ENCODE data around the gene GNG4.
"Not testable (repeated sequence)": the region's sequence is repeated elsewhere in the genome, so short reads cannot be mapped to it uniquely, and the experiment has no call there.

GNG4 gene

DNA sequence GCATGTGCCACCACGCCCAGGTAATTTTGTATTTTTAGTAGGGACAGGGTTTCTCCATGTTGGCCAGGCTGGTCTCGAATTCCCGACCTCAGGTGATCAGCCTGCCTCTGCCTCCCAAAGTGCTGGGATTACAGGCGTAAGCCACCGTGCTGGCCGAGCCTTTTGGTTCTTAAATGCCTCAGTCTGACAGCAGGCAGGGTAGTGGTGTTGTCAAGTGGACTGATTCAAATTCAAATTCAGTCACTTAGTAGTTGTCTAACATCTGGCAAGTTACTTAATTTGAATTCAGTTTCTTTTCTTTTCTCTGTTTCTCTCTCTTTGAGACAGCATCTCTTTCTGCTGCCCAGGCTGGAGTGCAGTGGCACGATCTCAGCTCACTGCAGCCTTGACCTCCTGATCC is 106.7 kb downstream of the GNG4 start:
- not testable (repeated sequence) for H3K9me3 ChIP-seq (ENCODE audit: control insufficient read depth, insufficient read depth, low read length); H3K4me3 ChIP-seq (ENCODE audit: low read depth, low read length); H3K36me3 ChIP-seq (ENCODE audit: control insufficient read depth, insufficient read depth, low read length); H3K4me1 ChIP-seq (ENCODE audit: control insufficient read depth, insufficient read depth, low read length); H3K27me3 ChIP-seq (ENCODE audit: control insufficient read depth, insufficient read depth, low read length); H3K9ac ChIP-seq (ENCODE audit: low read depth, low read length)

DNA sequence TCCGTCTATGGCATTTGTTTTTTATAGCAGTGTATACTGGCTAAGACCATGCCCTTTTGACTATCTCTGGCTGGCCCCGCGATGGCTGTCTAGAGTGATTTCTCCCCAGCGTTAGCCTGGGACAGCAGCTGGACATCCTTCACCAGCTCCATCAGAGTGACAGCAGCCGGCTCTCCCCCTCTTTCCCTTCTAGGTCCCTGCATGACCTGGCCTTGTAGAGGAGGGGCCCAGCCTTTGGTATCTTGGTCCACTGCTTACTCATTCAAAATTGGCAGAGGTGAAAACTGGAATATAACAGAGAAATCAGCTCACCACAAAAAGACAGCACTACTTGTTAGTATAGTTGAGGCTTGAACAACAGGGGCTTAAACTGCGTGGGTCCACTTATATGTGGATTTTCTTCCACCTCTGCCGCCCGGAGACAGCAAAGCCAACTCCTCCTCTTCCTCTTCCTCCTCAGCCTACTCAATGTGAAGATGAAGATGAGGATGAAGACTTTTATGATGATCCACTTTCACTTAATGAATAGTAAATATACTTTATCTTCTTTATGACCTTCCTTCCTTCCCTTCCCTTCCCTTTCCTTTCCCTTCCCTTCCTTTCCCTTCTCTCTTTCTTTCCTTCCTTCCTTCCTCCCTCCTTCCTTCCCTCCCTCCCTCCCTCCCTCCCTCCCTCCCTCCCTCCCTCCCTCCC is 116.0 kb downstream of the GNG4 start:
- Histone ChIP-seq H3K4me3 (ENCODE audit: low read depth, low read length) (no peak overlapping the region), H3K27me3 (ENCODE audit: control insufficient read depth, insufficient read depth, low read length) (no peaks in the 10 kb centered on the region), H3K9ac (ENCODE audit: low read depth, low read length) (no peak overlapping the region), H3K36me3 (ENCODE audit: control insufficient read depth, insufficient read depth, low read length) (no peaks in the 10 kb centered on the region), H3K4me1 (ENCODE audit: control insufficient read depth, insufficient read depth, low read length) (no peaks in the 10 kb centered on the region), H3K9me3 (ENCODE audit: control insufficient read depth, insufficient read depth, low read length) (no peaks in the 10 kb centered on the region)

DNA sequence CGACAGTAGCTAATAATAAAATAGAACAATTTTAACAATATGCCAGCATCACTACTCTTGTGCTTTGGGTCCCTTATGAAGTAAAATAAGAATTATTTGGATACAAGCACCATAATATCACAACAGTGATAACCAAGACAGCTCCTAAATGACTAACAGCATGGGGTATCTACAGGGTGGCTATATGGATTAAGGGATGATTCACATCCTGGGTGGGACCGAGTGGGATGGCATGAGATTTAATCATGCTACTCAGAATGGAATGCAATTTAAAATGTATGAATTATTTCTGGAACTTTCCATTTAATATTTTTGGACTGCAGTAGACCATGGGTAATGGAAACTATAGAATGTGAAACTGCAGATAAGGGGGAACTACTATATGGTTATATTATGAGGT is 117.2 kb downstream of the GNG4 start:
- H3K27me3 ChIP-seq (ENCODE audit: control insufficient read depth, insufficient read depth, low read length): no peaks in the 10 kb centered on the region
- no peaks in the 10 kb centered on the region for H3K9me3 ChIP-seq (ENCODE audit: control insufficient read depth, insufficient read depth, low read length)
- H3K36me3 ChIP-seq (ENCODE audit: control insufficient read depth, insufficient read depth, low read length): no peaks in the 10 kb centered on the region
- H3K4me3 ChIP-seq (ENCODE audit: low read depth, low read length): no peak overlapping the region
- H3K9ac ChIP-seq (ENCODE audit: low read depth, low read length): no peak overlapping the region
- no peaks in the 10 kb centered on the region for H3K4me1 ChIP-seq (ENCODE audit: control insufficient read depth, insufficient read depth, low read length)

DNA sequence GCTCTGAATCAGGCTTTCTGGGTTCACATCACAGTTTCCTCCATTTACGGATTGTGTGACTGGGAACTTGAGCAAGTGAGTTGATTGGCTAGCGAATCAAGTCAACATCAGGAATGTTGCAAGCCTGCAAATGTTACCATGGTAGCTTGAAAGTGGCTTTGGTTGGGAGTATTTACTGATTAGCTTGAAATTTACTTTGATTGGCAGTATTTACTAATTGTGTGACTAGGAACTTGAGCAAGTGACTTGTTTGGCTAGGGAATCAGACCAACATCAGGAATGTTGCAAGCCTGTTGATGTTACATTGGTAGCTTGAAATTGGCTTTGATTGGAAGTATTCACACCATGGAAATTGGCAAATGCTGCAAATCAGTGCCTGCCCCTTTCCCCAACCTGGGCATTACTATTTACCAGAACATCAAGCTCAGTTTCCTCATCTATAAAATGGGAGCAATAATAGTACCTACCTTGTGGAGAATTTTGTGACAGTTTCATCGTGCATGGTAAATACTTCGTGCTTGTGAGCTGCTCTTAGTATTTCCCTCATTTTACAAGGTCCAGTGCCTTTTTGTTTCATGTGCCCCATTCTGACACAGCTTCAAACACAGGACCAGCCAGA is 122.3 kb downstream of the GNG4 start:
- Histone ChIP-seq H3K27me3 (ENCODE audit: control insufficient read depth, insufficient read depth, low read length) (no peaks in the 10 kb centered on the region), H3K36me3 (ENCODE audit: control insufficient read depth, insufficient read depth, low read length) (no peaks in the 10 kb centered on the region), H3K4me1 (ENCODE audit: control insufficient read depth, insufficient read depth, low read length) (no peaks in the 10 kb centered on the region), H3K9ac (ENCODE audit: low read depth, low read length) (no peak overlapping the region), H3K4me3 (ENCODE audit: low read depth, low read length) (no peak overlapping the region), H3K9me3 (ENCODE audit: control insufficient read depth, insufficient read depth, low read length) (no peaks in the 10 kb centered on the region)

DNA sequence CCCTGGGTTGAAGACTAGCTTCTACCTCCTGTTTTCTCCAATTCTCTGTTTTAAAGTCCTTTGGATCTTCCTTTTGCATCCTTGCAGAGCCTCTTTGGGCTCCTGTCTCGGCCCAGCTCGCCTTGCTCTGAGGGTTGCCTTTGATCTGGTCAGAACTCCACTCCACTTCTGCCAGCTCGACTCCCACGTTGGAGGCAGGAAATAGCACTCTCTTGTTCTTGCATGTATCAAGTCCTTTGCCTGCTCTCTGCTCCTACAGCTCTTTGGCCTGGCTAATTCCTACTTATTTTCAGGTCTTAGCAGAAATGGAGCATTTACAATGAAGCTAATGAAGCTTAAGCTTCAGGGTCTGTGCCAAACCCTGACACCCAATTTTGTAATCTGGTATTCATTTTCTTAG is 124.3 kb downstream of the GNG4 start:
- Histone ChIP-seq H3K9me3 (ENCODE audit: control insufficient read depth, insufficient read depth, low read length) (no peaks in the 10 kb centered on the region), H3K4me3 (ENCODE audit: low read depth, low read length) (no peak overlapping the region), H3K4me1 (ENCODE audit: control insufficient read depth, insufficient read depth, low read length) (no peaks in the 10 kb centered on the region), H3K9ac (ENCODE audit: low read depth, low read length) (no peak overlapping the region), H3K36me3 (ENCODE audit: control insufficient read depth, insufficient read depth, low read length) (no peaks in the 10 kb centered on the region), H3K27me3 (ENCODE audit: control insufficient read depth, insufficient read depth, low read length) (no peaks in the 10 kb centered on the region)

DNA sequence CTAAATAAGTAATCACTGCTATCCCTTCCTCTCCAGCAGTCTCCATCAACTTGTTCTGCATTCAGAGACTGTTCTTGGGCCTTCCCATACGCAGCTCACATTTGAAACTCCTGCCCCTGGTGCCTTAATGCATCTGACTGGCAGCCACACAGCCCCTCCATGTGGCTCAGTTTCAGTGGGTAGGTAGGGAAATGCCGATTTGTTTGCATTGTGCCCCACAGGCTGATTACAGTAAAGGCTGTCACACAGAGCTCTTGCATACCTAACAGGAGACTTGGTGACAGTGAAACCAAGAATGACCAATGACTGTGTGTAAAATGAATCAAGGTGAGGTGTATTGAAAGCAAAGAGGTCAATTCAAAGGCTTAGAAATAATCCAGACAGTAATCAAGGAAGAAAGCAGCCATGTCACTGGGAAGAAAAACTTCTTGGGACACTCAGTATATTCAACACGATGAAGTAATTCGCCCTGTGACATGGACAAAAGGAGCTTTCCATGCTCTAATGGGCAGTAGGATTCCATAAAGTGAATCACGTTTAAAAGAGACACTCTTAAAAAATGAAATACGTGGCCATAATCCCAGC is 132.6 kb downstream of the GNG4 start:
- Histone ChIP-seq H3K4me3 (ENCODE audit: low read depth, low read length) (no peak overlapping the region), H3K27me3 (ENCODE audit: control insufficient read depth, insufficient read depth, low read length) (no peaks in the 10 kb centered on the region), H3K4me1 (ENCODE audit: control insufficient read depth, insufficient read depth, low read length) (no peaks in the 10 kb centered on the region), H3K9ac (ENCODE audit: low read depth, low read length) (no peak overlapping the region), H3K9me3 (ENCODE audit: control insufficient read depth, insufficient read depth, low read length) (no peaks in the 10 kb centered on the region), H3K36me3 (ENCODE audit: control insufficient read depth, insufficient read depth, low read length) (no peaks in the 10 kb centered on the region)

DNA sequence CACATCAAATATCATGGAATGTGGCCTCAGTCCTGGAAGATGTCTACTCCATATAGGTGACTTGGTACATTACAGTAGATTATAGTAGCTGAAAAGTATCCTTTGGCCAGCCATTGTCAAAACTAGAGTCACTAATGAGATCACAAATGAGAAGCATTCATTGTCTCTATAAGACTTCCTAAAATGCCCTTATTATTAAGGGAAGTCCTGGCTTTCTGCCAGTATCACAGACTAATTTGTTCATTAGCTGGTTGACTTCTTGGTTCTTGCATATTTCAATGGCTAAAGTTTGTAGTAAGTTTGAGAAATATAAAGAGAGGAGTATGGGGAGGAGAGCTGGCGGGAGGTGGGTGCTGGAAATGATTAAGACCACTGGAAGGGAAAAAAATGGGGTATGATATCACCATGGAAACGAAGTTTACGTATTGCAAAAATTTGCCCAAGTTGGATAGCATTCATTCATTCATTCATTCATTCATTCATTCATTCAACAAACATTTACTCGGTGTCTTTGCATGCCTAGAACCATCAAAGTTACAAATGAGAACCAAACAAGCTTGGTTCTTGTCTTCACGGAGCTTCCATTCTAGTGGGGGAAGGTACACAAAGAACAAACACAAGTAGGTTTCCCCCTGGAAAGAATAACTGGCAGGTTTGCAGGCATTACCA is 133.6 kb downstream of the GNG4 start:
- Histone ChIP-seq H3K4me1 (ENCODE audit: control insufficient read depth, insufficient read depth, low read length) (no peaks in the 10 kb centered on the region), H3K36me3 (ENCODE audit: control insufficient read depth, insufficient read depth, low read length) (no peaks in the 10 kb centered on the region), H3K27me3 (ENCODE audit: control insufficient read depth, insufficient read depth, low read length) (no peaks in the 10 kb centered on the region), H3K9ac (ENCODE audit: low read depth, low read length) (no peak overlapping the region), H3K4me3 (ENCODE audit: low read depth, low read length) (no peak overlapping the region), H3K9me3 (ENCODE audit: control insufficient read depth, insufficient read depth, low read length) (no peaks in the 10 kb centered on the region)

DNA sequence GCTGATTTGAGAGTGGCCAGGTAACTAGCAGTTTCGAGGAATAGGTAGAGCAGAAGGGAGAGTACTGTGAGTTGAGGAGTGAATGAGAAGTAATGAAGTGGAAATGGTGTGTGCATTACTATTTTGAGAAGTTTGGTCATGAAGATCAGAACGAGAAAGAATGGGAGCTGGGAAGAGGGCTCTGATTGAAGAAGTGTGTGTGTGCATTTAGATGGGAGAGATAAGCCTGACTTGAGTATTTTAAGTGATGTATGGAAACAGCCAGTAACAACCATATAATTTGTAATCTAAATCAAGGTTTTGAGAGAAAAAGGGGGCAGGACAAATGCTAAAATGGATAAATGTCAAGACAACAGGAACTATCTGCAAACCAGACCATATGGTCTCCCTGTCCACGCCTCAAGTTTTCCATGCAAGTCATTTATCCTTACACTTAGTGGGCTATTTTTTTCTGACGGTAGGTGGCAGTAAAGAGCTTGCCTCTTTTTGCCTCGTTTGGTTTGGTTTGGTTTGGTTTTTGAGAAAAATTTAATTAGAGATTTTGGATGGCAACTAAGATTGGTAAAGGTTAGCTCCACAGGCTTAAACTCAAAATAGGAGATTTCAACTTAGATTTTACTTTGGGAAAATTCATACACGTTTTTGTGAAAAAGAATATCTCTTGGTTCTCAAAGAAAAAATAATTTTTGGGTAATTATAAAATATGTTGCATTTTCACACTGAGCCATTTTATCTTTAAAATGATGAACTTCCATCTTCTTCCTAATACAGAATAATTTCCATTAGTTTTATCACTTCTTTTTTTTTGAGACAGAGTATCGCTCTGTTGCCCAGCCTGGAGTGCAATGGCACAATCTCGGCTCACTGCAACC is 135.9 kb downstream of the GNG4 start:
- no peaks in the 10 kb centered on the region for H3K27me3 ChIP-seq (ENCODE audit: control insufficient read depth, insufficient read depth, low read length)
- H3K9me3 ChIP-seq (ENCODE audit: control insufficient read depth, insufficient read depth, low read length): no peaks in the 10 kb centered on the region
- no peak overlapping the region for H3K9ac ChIP-seq (ENCODE audit: low read depth, low read length)
- H3K4me1 ChIP-seq (ENCODE audit: control insufficient read depth, insufficient read depth, low read length): no peaks in the 10 kb centered on the region
- H3K4me3 ChIP-seq (ENCODE audit: low read depth, low read length): no peak overlapping the region
- no peaks in the 10 kb centered on the region for H3K36me3 ChIP-seq (ENCODE audit: control insufficient read depth, insufficient read depth, low read length)

DNA sequence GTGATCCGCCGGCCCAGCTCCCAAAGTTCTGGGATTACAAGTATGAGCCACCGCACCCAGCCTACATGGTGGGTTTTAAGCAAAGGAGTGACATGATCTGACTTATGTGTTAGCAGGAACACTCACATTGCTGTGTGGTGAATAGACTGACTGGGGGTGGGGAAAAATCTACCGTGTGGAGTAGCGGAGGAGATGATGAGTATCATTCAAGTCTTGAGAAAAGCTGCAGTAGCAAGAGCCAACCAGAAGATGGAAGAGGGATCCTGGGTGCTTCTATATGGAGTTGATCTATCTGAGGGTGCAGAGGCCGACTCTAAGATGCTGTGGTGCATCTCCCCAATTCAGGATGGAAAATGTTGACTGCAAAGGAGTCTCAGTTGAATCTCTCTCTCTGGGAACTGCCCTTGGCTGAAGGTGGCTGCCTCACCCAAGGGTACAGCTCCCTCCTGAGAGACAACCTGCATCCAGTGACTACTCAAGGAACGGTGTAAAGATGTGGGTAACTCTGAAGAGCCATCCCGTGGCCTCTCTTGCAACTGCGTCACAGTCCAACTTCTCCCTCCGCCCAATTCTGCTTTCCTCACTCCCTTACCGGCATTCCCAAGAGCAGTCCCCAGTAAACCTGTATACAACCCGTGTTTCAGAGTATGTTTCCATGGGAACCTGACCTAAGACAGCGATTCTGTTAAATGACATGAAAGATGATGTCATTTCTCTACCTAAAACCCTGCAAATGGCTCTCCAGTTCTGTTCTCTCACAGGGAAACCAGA is 137.9 kb downstream of the GNG4 start:
- Histone ChIP-seq H3K27me3 (ENCODE audit: control insufficient read depth, insufficient read depth, low read length) (no peaks in the 10 kb centered on the region), H3K4me1 (ENCODE audit: control insufficient read depth, insufficient read depth, low read length) (no peaks in the 10 kb centered on the region), H3K4me3 (ENCODE audit: low read depth, low read length) (no peak overlapping the region), H3K36me3 (ENCODE audit: control insufficient read depth, insufficient read depth, low read length) (no peaks in the 10 kb centered on the region), H3K9me3 (ENCODE audit: control insufficient read depth, insufficient read depth, low read length) (no peaks in the 10 kb centered on the region), H3K9ac (ENCODE audit: low read depth, low read length) (no peak overlapping the region)

DNA sequence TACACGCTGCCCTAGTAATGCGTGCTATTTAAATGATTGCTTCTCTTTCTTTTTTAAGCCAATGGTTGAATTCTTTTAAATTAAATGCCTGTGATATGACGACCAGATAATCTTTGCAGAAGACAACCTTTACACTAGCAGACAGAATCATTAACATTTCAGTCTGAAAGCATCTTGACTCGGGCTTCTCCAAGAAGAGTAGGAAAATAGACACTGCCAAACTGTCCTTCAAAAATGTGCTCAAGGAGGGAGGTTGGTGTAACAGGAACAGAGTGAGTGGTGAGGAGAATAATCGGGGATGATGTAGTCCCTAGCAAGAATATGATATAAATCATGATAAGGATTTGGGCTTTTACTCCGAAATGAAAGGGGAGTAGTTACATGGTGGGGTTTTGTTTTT is 138.8 kb downstream of the GNG4 start:
- no peaks in the 10 kb centered on the region for H3K27me3 ChIP-seq (ENCODE audit: control insufficient read depth, insufficient read depth, low read length)
- H3K4me3 ChIP-seq (ENCODE audit: low read depth, low read length): no peak overlapping the region
- H3K9me3 ChIP-seq (ENCODE audit: control insufficient read depth, insufficient read depth, low read length): no peaks in the 10 kb centered on the region

DNA sequence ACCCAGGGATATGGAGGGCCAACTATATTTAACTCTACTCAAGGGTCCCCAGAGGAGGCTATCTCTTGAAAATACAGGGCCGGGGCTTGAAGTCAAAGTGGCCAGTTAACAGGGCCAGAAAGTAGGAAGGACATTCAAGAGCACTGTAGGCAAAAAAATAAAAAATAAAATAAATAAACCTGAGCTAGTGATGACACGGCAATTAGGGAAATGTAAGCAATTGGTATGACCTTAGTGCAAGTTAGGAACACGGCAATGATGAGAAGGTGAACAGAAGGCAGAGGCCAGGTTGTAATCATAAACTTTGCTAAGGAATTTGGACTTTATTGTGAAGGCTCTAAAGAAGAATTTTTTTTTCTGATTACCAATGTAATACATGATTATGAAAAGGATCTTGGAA is 142.0 kb downstream of the GNG4 start:
- Histone ChIP-seq H3K4me3 (ENCODE audit: low read depth, low read length) (no peak overlapping the region), H3K9me3 (ENCODE audit: control insufficient read depth, insufficient read depth, low read length) (no peaks in the 10 kb centered on the region), H3K27me3 (ENCODE audit: control insufficient read depth, insufficient read depth, low read length) (no peaks in the 10 kb centered on the region), H3K9ac (ENCODE audit: low read depth, low read length) (no peak overlapping the region), H3K4me1 (ENCODE audit: control insufficient read depth, insufficient read depth, low read length) (no peaks in the 10 kb centered on the region), H3K36me3 (ENCODE audit: control insufficient read depth, insufficient read depth, low read length) (no peaks in the 10 kb centered on the region)

More for the DNA sequence above, 138.8 kb downstream of the GNG4 start:
- Histone ChIP-seq H3K36me3 (ENCODE audit: control insufficient read depth, insufficient read depth, low read length) (no peaks in the 10 kb centered on the region), H3K9ac (ENCODE audit: low read depth, low read length) (no peak overlapping the region), H3K4me1 (ENCODE audit: control insufficient read depth, insufficient read depth, low read length) (no peaks in the 10 kb centered on the region)

All from iPS-15b (cell line).